A673 (cell line): ENCODE data around the gene TBC1D32. TPM values are rescaled to one million over a fixed set of nuclear protein-coding genes. Genes with fewer than 3 reads are reported as not detected.

Experiments
- BruUV-seq: library from RNA; stranded (reverse); fragments of 400-500 nt; replicated peaks from 2 replicates; lab custom pipeline; 2021; lab: Mats Ljungman, UMichigan
- CTCF ChIA-PET: fragments of 300-600 bp; sonication (Branson Sonifier 250); formaldehyde crosslinking; loops from one replicate; lab custom pipeline; 2022; ENCODE audit warnings: antibody characterized with exemption; lab: Charles Lee
- POLR2A ChIA-PET: fragments of 300-600 bp; sonication (Branson Sonifier 250); formaldehyde crosslinking; loops from one replicate; lab custom pipeline; 2022; ENCODE audit warnings: antibody characterized with exemption; ENCODE audit not compliant: low non-redundant PET; lab: Charles Lee
- DNase-seq: peaks from one replicate; pipeline ENCODE4 v3.0.0-alpha.2; 2015; ENCODE audit warnings: low spot score
- H3K27ac ChIP-seq: fragments of 200-600 bp; sonication (generic); 2 replicates; pipeline ENCODE4 v1.5.1; 2016; ENCODE audit warnings: mixed run types, low read depth, mild to moderate bottlenecking, mixed read lengths, antibody characterized with exemption, low read length; ENCODE audit not compliant: poor library complexity, severe bottlenecking
- H3K27me3 ChIP-seq: fragments of 200-600 bp; sonication (generic); replicated peaks from 2 replicates; pipeline ENCODE4 v1.6.1; 2017; ENCODE audit warnings: mixed run types, low read depth, mild to moderate bottlenecking, mixed read lengths, antibody characterized with exemption, low read length; ENCODE audit not compliant: insufficient read depth, poor library complexity
- H3K36me3 ChIP-seq: fragments of 200-600 bp; sonication (generic); 2 replicates; pipeline ENCODE4 v1.6.1; 2016; ENCODE audit warnings: mixed run types, mild to moderate bottlenecking, mixed read lengths, antibody characterized with exemption, low read length; ENCODE audit not compliant: insufficient read depth, poor library complexity, severe bottlenecking
- H3K4me1 ChIP-seq: fragments of 200-600 bp; sonication (generic); 2 replicates; pipeline ENCODE4 v1.6.1; 2017; ENCODE audit warnings: mixed run types, mild to moderate bottlenecking, mixed read lengths, antibody characterized with exemption, low read length; ENCODE audit not compliant: insufficient read depth, poor library complexity, severe bottlenecking
- H3K4me3 ChIP-seq: fragments of 200-600 bp; sonication (generic); 2 replicates; pipeline ENCODE4 v1.5.1; 2016; ENCODE audit warnings: low read depth, mixed run types, mild to moderate bottlenecking, mixed read lengths, low read length; ENCODE audit not compliant: poor library complexity, severe bottlenecking
- H3K9me3 ChIP-seq: fragments of 200-600 bp; sonication (generic); 2 replicates; pipeline ENCODE4 v1.6.1; 2016; ENCODE audit warnings: mixed run types, low read depth, mild to moderate bottlenecking, mixed read lengths, antibody characterized with exemption, low read length; ENCODE audit not compliant: poor library complexity, severe bottlenecking
- CTCF ChIP-seq: fragments of 300-800, 200-600 bp; sonication (generic); conservative IDR thresholded peaks from 2 replicates; pipeline ENCODE4 v1.5.1; 2017; ENCODE audit warnings: low read depth, mild to moderate bottlenecking, antibody characterized with exemption, low read length, moderate library complexity, mixed read lengths
- EZH2 ChIP-seq: fragments of 200-600 bp; sonication (generic); IDR thresholded peaks from 2 replicates; pipeline ENCODE4 v1.6.1; 2017; ENCODE audit warnings: borderline replicate concordance, low read depth, mild to moderate bottlenecking, mixed read lengths, antibody characterized with exemption, low read length; ENCODE audit not compliant: poor library complexity, severe bottlenecking
- intact Hi-C: fragments of 100-400 bp; cut with micrococcal nuclease; formaldehyde crosslinking; loops from one replicate; pipeline ENCODE4 v1.10.0; 2022; ENCODE audit not compliant: unreplicated experiment
- total RNA-seq: library from RNA; stranded (reverse); gene quantifications from 2 replicates; pipeline ENCODE4 v1.2.3, GENCODE V29; 2021

The TBC1D32 gene
- total RNA-seq, 1 experiment from 2014 or later: 10.4 TPM

- Histone ChIP-seq H3K4me3 (no peak overlapping the region), H3K27me3 (no peaks in the 10 kb centered on the region), H3K36me3 (no peaks in the 10 kb centered on the region), H3K27ac (no peak overlapping the region), H3K9me3 (no peaks in the 10 kb centered on the region), H3K4me1 (no peaks in the 10 kb centered on the region)
- no peak for DNase-seq
- ChIA-PET POLR2A (no interaction called here), CTCF (no interaction called here)
- TF ChIP-seq EZH2: no peak
- TF ChIP-seq CTCF: no peak
- no TSS peak for BruUV-seq
- intact Hi-C loops: no loop called here
These were observed 18.7 kb upstream of the TBC1D32 start for GRCh38 chr6:121352941-121353340.

GRCh38 chr6:121351916-121352315, 17.6 kb upstream of the TBC1D32 start:
- Histone ChIP-seq H3K27me3 (no peaks in the 10 kb centered on the region), H3K27ac (no peak overlapping the region)

GRCh38 chr6:121349596-121349995, 15.3 kb upstream of the TBC1D32 start:
- Histone ChIP-seq H3K27ac (no peak overlapping the region), H3K9me3 (no peaks in the 10 kb centered on the region), H3K4me3 (no peak overlapping the region), H3K36me3 (no peaks in the 10 kb centered on the region), H3K4me1 (no peaks in the 10 kb centered on the region), H3K27me3 (no peaks in the 10 kb centered on the region)
- intact Hi-C loops: no loop called here
- BruUV-seq: no TSS peak
- no peak for DNase-seq
- ChIA-PET POLR2A (no interaction called here), CTCF (no interaction called here)
- TF ChIP-seq CTCF (no peak), EZH2 (no peak)

More at GRCh38 chr6:121351916-121352315, 17.6 kb upstream of the TBC1D32 start:
- Histone ChIP-seq H3K4me1 (no peaks in the 10 kb centered on the region), H3K9me3 (no peaks in the 10 kb centered on the region), H3K4me3 (no peak overlapping the region), H3K36me3 (no peaks in the 10 kb centered on the region)
- DNase-seq: no peak
- ChIA-PET POLR2A (no interaction called here), CTCF (no interaction called here)
- intact Hi-C loops: no loop called here
- TF ChIP-seq EZH2 (no peak), CTCF (no peak)
- BruUV-seq: no TSS peak
